Caco-2 (cell line): ENCODE data around the gene ROBO1. TPM values are rescaled to one million over a fixed set of nuclear protein-coding genes. Genes with fewer than 3 reads are reported as not detected.

Experiments
- BruUV-seq: library from RNA; stranded (reverse); fragments of 400-500 nt; replicated peaks from 2 replicates; lab custom pipeline; 2021; lab: Mats Ljungman, UMichigan
- CTCF ChIA-PET: fragments of 300-600 bp; sonication (Branson Sonifier 250); formaldehyde crosslinking; loops from one replicate; lab custom pipeline; 2022; ENCODE audit warnings: antibody characterized with exemption; lab: Charles Lee
- POLR2A ChIA-PET: fragments of 300-600 bp; sonication (Branson Sonifier 250); formaldehyde crosslinking; loops from one replicate; lab custom pipeline; 2022; ENCODE audit warnings: antibody characterized with exemption; lab: Charles Lee
- DNase-seq, 2 experiments: peaks; one replicate each; pipeline versions ENCODE4 v3.0.0 to v3.0.0-alpha.2; 2020 to 2022
- H3K27me3 ChIP-seq: replicated peaks from 2 replicates; pipeline ENCODE4 v1.6.0; 2011; ENCODE audit warnings: low read length; ENCODE audit not compliant: control insufficient read depth, insufficient read depth
- H3K36me3 ChIP-seq: 2 replicates; pipeline ENCODE4 v1.5.1; 2011; ENCODE audit warnings: low read length; ENCODE audit not compliant: control insufficient read depth, insufficient read depth
- H3K4me1 ChIP-seq: fragments of 250-450 bp; sonication (Bioruptor Pico); 2 replicates; pipeline ENCODE4 v1.5.1; 2020; ENCODE audit warnings: mild to moderate bottlenecking
- H3K4me3 ChIP-seq: 2 replicates; pipeline ENCODE4 v1.5.1; 2011; ENCODE audit warnings: low read depth, mild to moderate bottlenecking, control low read depth, low read length
- H3K9me3 ChIP-seq: fragments of 250-450 bp; sonication (Bioruptor Pico); 2 replicates; pipeline ENCODE4 v1.5.1; 2020; ENCODE audit warnings: mild to moderate bottlenecking, moderate library complexity
- H3K27ac Mint-ChIP-seq: one replicate; pipeline ENCODE4 v1.8.0; 2022; ENCODE audit warnings: mixed read lengths; ENCODE audit not compliant: unreplicated experiment
- H3K27me3 Mint-ChIP-seq: one replicate; pipeline ENCODE4 v1.8.0; 2022; ENCODE audit warnings: mixed read lengths; ENCODE audit not compliant: insufficient read depth, unreplicated experiment
- H3K36me3 Mint-ChIP-seq: one replicate; pipeline ENCODE4 v1.8.0; 2022; ENCODE audit warnings: mild to moderate bottlenecking, mixed read lengths; ENCODE audit not compliant: insufficient read depth, unreplicated experiment
- H3K4me1 Mint-ChIP-seq: one replicate; pipeline ENCODE4 v1.8.0; 2022; ENCODE audit warnings: low read depth, mixed read lengths; ENCODE audit not compliant: unreplicated experiment
- H3K4me3 Mint-ChIP-seq: one replicate; pipeline ENCODE4 v1.8.0; 2022; ENCODE audit warnings: mild to moderate bottlenecking, moderate library complexity, mixed read lengths; ENCODE audit not compliant: unreplicated experiment
- H3K9me3 Mint-ChIP-seq: one replicate; pipeline ENCODE4 v1.8.0; 2022; ENCODE audit warnings: mixed read lengths; ENCODE audit not compliant: unreplicated experiment
- intact Hi-C: fragments of 100-400 bp; cut with micrococcal nuclease; formaldehyde crosslinking; loops from one replicate; pipeline ENCODE4 v1.10.0; 2022; ENCODE audit not compliant: unreplicated experiment
- total RNA-seq: library from RNA; stranded (reverse); gene quantifications from 2 replicates; pipeline ENCODE4 v1.2.3, GENCODE V29; 2022
- TF ChIP-seq, protein P1 (sequence below), 2 experiments: fragments of 200-600 bp in 1 of 2; IDR thresholded peaks; 1 replicate in 1 of 2; 2 replicates in 1 of 2; pipeline versions ENCODE4 v1.5.1 to v1.8.0; 2011 to 2022; ENCODE audit warnings: antibody characterized with exemption in 1 of 2, control low read depth in 1 of 2, inconsistent platforms in 1 of 2, low read depth in 1 of 2, low read length in 1 of 2, mild to moderate bottlenecking in 1 of 2, moderate library complexity in 1 of 2; ENCODE audit not compliant: insufficient read depth in 1 of 2, severe bottlenecking in 1 of 2, unreplicated experiment in 1 of 2

The ROBO1 gene
- total RNA-seq, 1 experiment from 2014 or later = 1.8 TPM

DNA sequence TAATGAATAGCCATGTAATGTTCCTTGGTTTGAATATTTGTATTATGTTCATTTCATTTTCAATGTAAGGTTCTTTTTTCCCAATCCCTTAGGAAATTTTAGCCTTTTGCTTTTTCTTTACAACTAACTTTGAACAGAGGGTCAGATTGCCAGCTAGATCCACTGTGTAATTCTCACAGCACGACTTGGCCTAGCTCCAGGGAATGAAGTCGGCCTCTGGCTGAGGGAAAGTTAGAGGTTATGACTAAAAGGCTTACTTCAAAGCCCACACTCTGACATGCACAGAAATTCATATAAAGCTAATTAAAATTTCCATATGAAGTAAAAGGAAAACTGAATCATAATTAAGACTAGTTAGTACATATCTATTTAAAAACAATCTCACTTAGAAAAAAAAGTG is 38.7 kb downstream of the ROBO1 start:
- Histone ChIP-seq H3K4me1 (no peaks in the 10 kb centered on the region), H3K4me3 (no peak overlapping the region), H3K9me3 (no peaks in the 10 kb centered on the region), H3K36me3 (no peaks in the 10 kb centered on the region), H3K27me3 (no peaks in the 10 kb centered on the region)
- no peaks in the 10 kb centered on the region for H3K27me3 Mint-ChIP-seq
- TF ChIP-seq, protein P1, sequence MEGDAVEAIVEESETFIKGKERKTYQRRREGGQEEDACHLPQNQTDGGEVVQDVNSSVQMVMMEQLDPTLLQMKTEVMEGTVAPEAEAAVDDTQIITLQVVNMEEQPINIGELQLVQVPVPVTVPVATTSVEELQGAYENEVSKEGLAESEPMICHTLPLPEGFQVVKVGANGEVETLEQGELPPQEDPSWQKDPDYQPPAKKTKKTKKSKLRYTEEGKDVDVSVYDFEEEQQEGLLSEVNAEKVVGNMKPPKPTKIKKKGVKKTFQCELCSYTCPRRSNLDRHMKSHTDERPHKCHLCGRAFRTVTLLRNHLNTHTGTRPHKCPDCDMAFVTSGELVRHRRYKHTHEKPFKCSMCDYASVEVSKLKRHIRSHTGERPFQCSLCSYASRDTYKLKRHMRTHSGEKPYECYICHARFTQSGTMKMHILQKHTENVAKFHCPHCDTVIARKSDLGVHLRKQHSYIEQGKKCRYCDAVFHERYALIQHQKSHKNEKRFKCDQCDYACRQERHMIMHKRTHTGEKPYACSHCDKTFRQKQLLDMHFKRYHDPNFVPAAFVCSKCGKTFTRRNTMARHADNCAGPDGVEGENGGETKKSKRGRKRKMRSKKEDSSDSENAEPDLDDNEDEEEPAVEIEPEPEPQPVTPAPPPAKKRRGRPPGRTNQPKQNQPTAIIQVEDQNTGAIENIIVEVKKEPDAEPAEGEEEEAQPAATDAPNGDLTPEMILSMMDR (IDR thresholded peaks at IDR 0.05; ENCODE audit: insufficient read depth in 1 of 2, low read depth in 1 of 2, low read length in 1 of 2, severe bottlenecking in 1 of 2, unreplicated experiment in 1 of 2) = no peak
- no TSS peak for BruUV-seq
- H3K36me3 Mint-ChIP-seq = no peaks in the 10 kb centered on the region
- CTCF ChIA-PET = no interaction called here
- H3K4me3 Mint-ChIP-seq = no peak overlapping the region
- no peaks in the 10 kb centered on the region for H3K4me1 Mint-ChIP-seq
- no peak for DNase-seq
- H3K27ac Mint-ChIP-seq = no peak overlapping the region
- no peaks in the 10 kb centered on the region for H3K9me3 Mint-ChIP-seq
- POLR2A ChIA-PET = interaction anchor here (0.6 kb wide), 1 partner anchor 182 kb away, joined by 3 read pairs; no protein-coding TSS in a partner anchor
- intact Hi-C loops = no loop called here

DNA sequence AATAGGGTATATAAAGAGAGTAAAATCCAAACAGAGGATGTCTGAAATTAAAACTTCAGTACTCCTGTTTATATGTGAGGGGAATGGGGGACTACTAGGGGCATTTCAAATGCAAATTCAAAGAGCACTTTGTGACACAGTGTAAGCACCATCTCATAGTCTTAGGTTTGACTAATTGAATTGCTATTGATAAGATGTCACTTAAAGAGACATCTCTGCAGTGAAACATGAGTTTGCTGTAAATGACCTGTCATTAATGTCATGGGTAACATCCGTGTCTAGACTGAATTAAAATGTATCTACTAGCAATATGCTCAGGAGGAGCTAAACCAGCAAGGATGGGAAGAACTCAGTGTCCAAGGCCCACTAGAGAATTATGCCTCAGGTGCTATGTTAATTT is 41.0 kb downstream of the ROBO1 start:
- no peaks in the 10 kb centered on the region for H3K27me3 Mint-ChIP-seq
- DNase-seq = no peak
- H3K4me1 Mint-ChIP-seq = no peaks in the 10 kb centered on the region
- ChIA-PET POLR2A (no interaction called here), CTCF (no interaction called here)
- no peaks in the 10 kb centered on the region for H3K9me3 Mint-ChIP-seq
- H3K4me3 Mint-ChIP-seq = no peak overlapping the region
- Histone ChIP-seq H3K4me1 (no peaks in the 10 kb centered on the region), H3K36me3 (no peaks in the 10 kb centered on the region), H3K27me3 (no peaks in the 10 kb centered on the region), H3K4me3 (no peak overlapping the region), H3K9me3 (no peaks in the 10 kb centered on the region)
- TF ChIP-seq, protein P1 (IDR thresholded peaks at IDR 0.05; ENCODE audit: insufficient read depth in 1 of 2, low read depth in 1 of 2, low read length in 1 of 2, severe bottlenecking in 1 of 2, unreplicated experiment in 1 of 2) = no peak
- H3K27ac Mint-ChIP-seq = no peak overlapping the region
- H3K36me3 Mint-ChIP-seq = no peaks in the 10 kb centered on the region
- BruUV-seq = no TSS peak
- intact Hi-C loops = no loop called here

DNA sequence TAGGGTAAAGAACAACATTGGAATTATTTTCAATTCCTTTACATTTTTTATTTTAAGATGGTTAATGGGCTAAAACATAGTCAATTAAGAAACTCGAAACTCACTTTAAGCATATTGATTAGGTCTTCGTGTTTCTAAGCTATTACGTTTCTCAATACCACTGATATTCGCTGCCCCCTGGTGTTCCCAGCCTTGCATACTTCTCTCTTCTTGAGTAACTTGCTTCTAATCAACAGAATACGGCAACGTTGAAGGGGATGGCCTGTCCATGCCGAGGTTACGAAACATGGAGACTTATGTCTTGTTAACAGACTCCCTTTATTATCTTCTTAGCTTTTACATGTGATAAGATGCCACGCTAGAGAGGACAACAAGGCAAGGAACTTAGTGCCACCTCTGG is 43.6 kb downstream of the ROBO1 start:
- CTCF ChIA-PET = no interaction called here
- peak in 1 of 2 experiments; percentile 4 for DNase-seq
- Mint-ChIP-seq H3K4me3 (no peak overlapping the region), H3K27ac (no peak overlapping the region), H3K36me3 (no peaks in the 10 kb centered on the region), H3K27me3 (no peaks in the 10 kb centered on the region), H3K4me1 (no peaks in the 10 kb centered on the region), H3K9me3 (no peaks in the 10 kb centered on the region)
- no peaks in the 10 kb centered on the region for H3K4me1 ChIP-seq
- no peaks in the 10 kb centered on the region for H3K9me3 ChIP-seq
- POLR2A ChIA-PET = no interaction called here
- intact Hi-C loops = loop anchor here (1.0 kb wide), 1 partner anchor 203 kb away; no protein-coding TSS in a partner anchor
- no peak overlapping the region for H3K4me3 ChIP-seq
- H3K36me3 ChIP-seq = no peaks in the 10 kb centered on the region
- BruUV-seq = no TSS peak
- H3K27me3 ChIP-seq = no peaks in the 10 kb centered on the region
- TF ChIP-seq, protein P1 (IDR thresholded peaks at IDR 0.05; ENCODE audit: insufficient read depth in 1 of 2, low read depth in 1 of 2, low read length in 1 of 2, severe bottlenecking in 1 of 2, unreplicated experiment in 1 of 2) = no peak
